NCI-H82 treated with DMSO at 0.1 percent for 48 hours (cell line): ENCODE measurements around the gene SAA4.
"Not testable (repeated sequence)": the region's sequence is repeated elsewhere in the genome, so short reads cannot be mapped to it uniquely, and the experiment has no call there.

Experiments
- DNase-seq: peaks from one replicate; lab custom pipeline; 2025; ENCODE audit not compliant: unreplicated experiment; lab: John Stamatoyannopoulos, UW

SAA4 gene

GRCh38 chr11:18247191-18247581 lies 10.6 kb upstream of the SAA4 start:
- not testable (repeated sequence) for DNase-seq

GRCh38 chr11:18246379-18247190 lies 10.0 kb upstream of the SAA4 start:
- DNase-seq: not testable (repeated sequence)

GRCh38 chr11:18245396-18245795 lies 8.8 kb upstream of the SAA4 start:
- no peak for DNase-seq

GRCh38 chr11:18243783-18244362 lies 7.3 kb upstream of the SAA4 start:
- DNase-seq: peak; percentile 24

GRCh38 chr11:18239655-18240054 lies 3.1 kb upstream of the SAA4 start:
- no peak for DNase-seq

- no peak for DNase-seq
Observed at GRCh38 chr11:18235394-18236334, 938 bp downstream of the SAA4 start.

GRCh38 chr11:18233912-18234311 lies 2.7 kb downstream of the SAA4 start:
- DNase-seq: no peak

- DNase-seq: no peak
Observed at GRCh38 chr11:18230859-18231258, 5.7 kb downstream of the SAA4 start.

GRCh38 chr11:18229501-18229900 lies 7.1 kb downstream of the SAA4 start:
- DNase-seq: no peak

GRCh38 chr11:18225913-18226312 lies 10.7 kb downstream of the SAA4 start:
- no peak for DNase-seq

GRCh38 chr11:18223591-18224387 lies 12.8 kb downstream of the SAA4 start:
- peak; percentile 1 for DNase-seq

- no peak for DNase-seq
Observed at GRCh38 chr11:18222814-18223421, 13.7 kb downstream of the SAA4 start.

GRCh38 chr11:18221274-18221876 lies 15.2 kb downstream of the SAA4 start:
- no peak for DNase-seq

- no peak for DNase-seq
Observed at GRCh38 chr11:18209058-18209457, 27.5 kb downstream of the SAA4 start.

- no peak for DNase-seq
Observed at GRCh38 chr11:18204771-18205170, 31.8 kb downstream of the SAA4 start.

GRCh38 chr11:18204220-18204619 lies 32.4 kb downstream of the SAA4 start:
- DNase-seq: no peak

- DNase-seq: peak; percentile 0
Observed at GRCh38 chr11:18203723-18204122, 32.9 kb downstream of the SAA4 start.

- DNase-seq: not testable (repeated sequence)
Observed at GRCh38 chr11:18197738-18198137, 38.9 kb downstream of the SAA4 start.

GRCh38 chr11:18196532-18196931 lies 40.1 kb downstream of the SAA4 start:
- no peak for DNase-seq

GRCh38 chr11:18193010-18193409 lies 43.6 kb downstream of the SAA4 start:
- DNase-seq: no peak
